GM18858 (cell line): ENCODE results near the gene COQ8A.

Experiments used
- ATAC-seq: cut with Tn5 transposase; IDR thresholded peaks from one replicate; pipeline ENCODE4 v1.9.1; 2021; ENCODE audit not compliant: unreplicated experiment

COQ8A gene

DNA sequence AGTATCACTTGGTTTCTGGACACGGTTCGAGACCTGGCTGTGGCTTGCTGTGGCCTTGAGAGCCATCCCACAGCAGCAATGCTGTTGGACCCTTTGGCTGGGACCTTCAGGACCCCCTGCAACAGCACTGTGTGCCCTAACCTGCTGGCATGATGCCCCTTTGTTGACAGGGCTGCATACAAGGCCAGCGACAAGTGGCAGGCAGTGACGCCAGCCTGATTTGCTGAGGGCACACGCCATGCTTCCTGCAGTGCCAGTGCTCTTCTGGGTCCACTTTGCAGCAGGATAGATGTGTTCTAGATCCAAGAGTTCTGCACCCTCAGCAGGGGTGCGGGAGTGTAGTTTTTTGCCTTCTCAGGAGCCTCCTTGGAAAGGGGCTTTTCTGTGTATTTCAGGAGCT, 32.8 kb downstream of the COQ8A start:
- no peak for ATAC-seq

DNA sequence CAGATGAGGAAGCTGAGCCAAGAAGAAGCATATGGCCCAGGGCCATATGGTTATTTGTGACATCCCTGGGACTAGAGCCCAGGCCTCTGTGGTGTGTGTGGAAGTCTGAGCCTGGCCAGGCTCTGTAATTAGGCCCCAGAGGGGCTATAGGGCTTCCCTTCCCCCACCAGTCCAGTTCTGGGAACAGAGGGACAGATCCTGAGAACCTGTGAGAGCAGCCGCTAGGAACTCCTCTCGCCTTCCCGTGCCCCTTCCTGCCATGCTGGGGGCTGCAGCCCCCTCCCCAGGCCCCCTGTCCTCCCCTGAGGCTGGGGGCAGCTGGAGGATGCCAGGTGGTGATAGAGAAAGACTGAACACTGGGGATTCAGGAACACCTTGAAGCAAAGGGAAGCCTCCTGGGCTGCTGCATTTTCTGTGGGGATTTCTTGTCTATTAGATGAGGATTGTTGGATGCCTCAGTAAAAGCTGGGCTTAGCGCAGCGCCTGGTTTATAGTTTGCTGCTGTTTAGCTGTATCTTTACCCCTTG, 33.3 kb downstream of the COQ8A start:
- no peak for ATAC-seq

DNA sequence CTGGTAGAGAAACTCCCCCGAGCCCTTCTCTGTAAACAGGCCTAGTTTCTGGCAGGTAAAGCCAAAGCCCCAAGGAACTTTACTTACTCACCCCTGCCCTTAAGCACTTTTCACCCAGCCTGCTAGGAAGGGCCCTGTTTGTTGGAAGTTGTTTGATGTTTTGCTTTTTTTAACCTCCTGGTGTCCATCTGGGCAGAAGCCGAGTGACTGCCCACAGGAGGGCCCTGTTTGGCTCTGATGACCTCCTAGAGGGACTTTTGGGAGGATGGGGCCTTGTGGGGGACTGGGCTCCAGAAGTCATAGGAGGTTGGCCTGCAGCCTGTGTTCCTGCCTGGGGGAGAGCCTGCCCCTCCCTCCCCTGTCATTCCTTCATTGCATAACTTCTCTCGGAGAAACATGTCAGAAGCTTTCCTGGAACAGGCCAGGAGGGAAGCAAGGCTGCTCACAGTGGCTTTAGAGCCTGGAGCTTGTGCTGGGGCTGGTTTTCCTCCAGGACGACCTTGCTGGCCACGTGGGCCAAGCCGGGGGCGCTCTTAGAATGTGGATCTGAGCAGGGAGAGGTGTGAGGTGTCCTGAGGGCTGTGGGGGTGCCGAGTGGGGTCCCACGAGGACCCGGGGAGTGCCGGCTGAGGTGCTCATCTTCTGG, 33.9 kb downstream of the COQ8A start:
- ATAC-seq, result no peak

DNA sequence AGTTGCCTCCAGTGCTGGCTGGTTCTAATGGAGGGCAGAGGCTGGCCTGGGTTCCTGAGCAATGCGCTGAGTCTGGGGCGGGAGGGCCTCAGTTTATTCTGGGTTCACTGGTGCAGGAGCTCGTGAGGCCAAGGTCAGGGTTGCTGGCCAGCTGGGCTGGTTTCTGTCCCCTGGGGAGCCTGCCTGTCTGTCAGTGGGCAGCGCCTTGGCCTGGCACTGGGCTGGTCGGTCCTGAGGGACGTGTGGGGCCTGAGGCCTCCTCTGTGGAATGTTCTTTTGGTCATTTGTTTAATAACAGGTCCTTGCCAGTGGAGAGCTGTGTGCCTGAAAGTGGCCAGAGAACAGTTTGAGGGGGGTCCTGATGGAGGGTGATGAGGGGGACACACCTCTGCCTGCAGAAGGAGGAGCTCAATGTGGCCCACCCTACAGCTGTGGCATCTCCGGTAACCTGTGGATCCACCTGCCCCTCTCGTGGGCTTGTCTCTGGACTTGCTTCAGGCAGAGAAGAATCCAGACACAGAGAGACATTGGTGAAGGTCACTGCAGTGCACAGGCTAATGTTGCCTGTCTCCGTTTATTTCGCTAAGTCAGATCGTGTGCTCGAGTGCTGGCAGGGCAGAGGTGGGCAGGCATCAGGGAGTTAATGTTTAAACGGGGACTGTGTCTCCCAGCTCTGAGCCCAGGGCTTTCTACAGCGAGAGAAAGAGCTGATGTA, 34.6 kb downstream of the COQ8A start:
- ATAC-seq, result no peak

DNA sequence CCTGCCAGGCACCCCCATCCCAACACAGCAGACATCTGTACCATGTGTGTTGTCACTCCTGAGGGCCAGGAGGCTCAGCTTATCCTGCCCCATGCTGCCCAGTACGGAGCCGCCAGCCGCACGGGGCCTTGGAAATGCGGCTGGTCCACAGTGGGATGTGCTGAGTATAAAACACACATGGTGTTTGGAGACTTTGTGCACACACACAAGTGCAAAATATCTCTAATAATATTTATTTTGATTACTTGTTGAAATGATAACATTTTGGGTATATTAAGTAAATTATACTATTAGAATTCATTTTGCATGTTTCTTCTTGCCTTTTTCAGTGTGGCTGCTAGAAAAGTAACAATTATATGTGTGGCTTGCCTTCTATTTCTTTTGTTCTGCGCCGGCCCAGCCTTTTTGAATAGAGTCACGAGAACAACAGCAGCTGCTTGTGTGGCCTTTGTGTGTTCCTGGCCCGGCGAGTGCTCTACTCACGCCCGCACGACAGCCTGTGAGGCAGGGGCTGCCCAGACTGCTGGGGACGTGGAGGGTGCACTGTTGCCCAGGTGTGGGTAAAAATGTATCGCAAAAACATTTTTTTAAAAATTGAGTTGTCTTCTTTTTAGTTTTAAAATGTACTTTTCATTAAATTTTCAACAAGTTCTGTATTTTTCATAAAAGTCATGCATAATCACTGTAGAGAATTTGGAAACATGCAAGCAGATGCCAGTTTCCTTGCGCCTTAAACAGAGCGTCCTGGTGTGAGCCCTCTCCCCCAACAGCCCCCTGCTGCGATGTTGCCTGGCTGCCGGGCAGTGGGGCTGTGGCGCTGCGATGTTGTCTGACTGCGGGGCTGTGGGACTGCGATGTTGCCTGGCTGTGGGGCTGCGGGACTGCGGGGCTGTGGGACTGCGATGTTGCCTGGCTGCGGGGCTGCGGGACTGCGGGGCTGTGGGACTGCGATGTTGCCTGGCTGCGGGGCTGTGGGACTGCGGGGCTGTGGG, 35.5 kb downstream of the COQ8A start:
- ATAC-seq, result no peak

DNA sequence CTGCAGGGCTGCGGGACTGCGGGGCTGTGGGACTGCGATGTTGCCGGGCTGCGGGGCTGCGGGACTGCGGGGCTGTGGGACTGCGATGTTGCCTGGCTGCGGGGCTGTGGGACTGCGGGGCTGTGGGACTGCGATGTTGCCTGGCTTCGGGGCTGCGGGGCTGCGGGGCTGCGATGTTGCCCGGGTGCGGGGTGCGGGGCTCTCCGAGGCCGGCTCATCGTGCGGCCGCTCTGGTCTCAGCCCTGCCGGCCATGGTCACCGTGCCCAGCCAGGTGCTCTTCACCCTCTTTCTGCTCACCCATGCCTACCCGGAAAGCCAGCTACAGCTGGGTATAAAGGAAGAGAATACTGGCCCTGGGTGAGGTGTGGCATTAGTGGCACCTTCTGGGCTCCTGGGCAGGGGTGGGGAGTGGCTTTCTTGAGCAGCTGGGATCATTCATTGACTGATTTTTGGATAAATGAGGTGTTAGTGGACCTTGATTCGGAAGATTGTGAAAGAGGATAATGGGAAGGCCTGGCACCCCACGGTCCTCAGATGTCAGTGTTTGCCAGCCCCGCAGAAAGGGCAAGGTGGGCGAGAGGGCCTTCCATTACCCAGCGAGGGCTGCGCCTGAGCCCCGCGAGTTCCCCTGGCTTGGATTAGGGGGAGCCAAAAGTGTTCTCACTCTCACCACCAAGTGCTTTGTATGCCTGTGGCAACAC, 36.3 kb downstream of the COQ8A start:
- no peak for ATAC-seq

DNA sequence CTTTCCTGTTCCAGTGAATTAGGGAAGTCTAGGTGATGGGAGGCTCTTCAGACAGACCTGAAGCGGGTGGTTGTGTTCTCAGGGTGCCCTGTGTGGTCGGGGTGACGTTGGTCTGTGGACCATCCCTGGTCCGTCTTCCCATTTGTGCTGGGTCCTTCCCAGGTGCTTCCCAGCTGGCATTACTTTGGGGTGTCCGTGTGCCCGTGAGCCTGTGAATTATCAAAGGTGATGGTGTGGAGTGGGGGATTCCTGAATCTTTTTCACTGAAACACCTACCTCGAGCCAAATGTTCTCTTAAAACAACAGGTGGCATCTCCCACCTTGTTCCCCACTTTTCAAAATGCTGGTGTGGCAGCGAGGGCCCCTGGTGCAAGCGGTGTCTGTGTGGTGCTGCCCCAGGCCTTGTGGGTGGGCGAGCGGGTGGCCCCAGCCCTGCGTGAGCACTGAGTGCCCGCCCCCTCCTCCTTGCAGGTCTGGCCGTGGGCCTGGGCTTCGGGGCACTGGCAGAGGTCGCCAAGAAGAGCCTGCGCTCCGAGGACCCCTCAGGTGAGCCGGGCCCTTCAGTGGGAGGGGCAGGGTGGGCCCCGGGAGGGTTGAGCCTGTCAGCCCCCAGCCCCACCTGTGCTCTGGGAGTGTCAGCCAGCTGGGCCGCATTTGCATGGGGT, 37.0 kb downstream of the COQ8A start:
- ATAC-seq, result no peak

DNA sequence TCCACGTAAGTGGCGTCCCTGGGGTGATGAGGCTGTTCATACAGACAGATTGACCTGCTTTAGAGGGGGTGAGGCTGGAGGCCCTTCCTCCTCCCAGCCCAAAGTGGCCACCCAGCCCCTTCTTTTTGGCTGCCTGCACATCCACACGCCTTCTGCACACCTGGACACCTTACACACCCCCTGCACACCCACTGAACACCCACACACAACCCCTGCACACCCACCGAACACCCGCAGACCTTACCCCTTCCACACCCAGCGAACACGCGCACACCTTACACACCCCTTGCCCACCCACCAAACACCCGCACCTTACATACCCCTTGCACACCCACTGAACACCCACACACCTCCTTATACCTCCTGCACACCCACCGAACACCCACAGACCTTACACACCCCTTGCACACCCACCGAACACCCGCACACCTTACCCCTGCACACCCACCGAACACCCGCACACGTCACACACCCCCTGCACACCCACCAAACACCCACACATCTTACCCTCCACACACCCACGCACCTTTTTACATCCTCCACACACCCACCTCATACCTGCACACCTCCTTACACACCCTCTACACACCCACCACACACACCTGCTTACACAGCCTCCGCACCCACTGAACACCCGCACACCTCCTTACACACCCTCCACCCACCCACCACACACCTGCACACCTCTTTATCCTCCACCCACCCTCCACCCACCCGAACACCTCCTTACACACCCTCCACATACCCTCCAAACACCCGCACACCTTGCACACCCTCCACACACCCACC, 37.7 kb downstream of the COQ8A start:
- ATAC-seq, result no peak

DNA sequence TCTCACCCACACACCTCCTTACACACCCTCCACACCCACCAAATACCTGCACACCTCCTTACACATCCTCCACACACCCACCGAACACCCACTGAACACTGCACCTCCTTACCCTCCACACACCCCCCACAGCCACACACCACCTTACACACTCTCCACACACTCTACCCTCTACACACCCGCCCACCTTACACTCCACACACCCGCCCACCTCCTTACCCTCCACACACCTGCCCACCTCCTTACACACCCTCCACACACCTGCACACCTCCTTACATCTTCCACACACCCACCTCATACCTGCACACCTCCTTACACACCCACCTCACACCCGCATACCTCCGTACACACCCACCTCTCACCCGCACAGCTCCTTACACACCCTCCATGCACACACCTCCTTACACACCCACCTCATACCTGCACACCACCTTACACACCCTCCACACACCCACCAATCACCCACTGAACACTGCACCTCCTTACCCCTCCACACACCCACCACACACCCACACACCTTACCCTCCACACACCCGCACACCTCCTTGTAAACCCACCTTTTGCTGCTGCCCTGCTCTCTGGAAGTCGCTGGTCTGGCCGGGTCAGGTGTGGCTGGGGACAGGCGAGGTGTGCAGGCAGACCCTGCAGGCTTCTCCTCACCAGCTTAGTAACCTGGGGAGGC, 38.5 kb downstream of the COQ8A start:
- ATAC-seq, result no peak

DNA sequence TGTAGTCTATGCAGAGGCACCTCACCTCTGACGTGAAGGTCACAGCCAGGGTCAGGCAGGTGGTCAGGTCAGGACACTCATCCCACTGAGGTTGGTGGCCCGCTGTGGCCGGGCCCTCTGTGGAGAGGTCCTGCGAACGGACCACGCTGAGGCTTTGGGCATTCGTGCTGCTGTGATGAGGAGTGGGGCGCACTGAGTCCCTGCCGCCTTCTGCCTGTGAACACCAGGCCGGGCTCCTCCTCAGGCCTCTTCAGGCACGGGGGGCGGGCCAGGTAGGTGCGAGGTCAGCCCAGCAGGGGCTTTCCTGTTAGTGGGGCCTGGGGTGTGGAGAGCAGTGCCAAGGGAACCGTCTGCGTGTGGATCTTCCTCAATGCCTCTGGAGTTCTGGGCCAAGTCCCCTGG, 39.0 kb downstream of the COQ8A start:
- ATAC-seq, result no peak

DNA sequence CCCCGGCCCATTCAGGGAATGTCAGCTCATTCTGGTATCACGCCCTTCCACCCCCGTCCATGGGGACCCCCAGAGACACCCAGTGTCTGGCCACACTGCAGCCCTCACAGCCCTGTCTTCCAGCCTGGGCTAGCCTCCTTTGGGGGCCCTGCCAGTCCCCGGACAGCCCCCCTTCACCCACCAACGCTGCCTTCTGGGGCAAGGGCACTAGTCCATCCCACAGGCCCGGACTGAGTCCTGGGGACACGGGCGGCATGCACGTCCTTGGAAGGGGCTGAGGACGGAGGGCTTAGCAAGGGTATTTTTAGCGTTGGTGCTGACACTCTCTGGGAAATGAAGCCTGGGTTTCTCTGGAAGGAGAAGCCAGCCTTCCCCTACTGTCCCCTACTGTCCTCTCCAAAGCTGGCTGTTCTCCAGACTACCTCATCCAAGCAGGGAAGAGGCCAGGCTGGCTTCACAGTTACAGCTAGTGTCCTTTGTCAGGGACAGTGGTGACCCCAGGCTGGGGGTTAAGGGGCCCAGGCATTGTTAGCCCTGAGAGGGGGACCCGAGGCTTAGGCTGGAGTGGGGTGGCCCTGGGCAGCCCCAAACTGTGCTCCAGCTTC, 39.5 kb downstream of the COQ8A start:
- no peak for ATAC-seq

DNA sequence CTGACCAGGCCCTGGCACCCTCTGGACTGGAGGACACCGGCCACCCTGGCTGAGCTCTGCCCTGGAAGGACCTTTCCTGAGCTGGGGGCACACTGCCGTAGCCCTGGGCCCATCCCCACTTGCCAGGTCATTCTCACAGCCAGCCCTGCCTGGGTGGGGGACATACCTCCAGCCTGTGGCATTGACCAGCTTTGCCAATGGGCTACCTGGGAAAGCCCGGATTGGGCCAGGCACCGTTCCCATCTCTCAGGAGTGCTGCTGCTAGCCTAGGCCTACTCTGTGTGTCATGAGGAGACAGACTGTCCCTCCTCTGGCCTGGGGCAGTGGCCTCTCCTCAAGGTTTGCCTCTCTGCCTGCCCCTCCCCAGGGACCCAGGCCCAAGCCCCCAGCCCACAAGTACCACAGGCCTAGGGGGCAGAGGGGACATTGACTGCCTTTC, 40.0 kb downstream of the COQ8A start:
- no peak for ATAC-seq

DNA sequence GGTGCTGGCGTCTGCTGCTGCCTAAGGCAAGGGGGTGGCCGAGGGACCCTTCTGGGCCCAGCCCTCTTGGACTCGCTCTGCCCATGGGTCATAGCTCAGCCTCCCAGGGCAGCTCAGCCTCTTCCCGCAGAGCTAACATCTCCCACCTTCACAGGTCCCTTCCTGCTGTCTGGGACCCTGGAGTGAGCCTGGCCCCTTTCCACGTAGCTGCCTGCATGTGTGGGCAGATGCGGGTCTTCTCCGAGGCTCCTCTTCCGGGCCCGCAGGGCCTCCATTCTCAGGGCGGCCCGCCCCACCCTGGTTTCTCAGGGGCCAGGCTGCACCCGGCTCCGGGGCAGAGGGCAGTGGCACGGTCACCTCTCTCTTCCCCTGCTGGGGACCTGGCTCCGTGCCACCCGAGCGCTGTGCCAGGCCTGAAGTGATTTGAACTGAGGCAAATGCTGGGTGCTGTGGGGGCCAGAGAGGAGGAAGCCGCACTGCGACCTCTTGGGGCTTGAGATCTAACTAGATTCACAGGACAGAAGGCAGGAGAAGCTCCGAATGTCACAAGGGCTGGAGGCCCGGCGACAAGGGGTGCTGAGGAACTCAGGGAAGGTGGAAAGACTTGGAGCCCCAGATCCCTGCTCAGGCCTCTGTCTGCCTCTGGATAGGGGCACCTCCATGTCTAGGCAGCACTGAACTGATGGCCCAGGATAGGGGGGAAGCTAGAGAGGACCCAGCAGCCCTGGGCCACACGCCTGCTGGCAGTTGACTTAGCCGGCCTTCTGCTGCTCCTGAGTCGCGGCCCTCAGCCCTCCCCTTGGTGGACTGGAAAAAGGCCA, 40.7 kb downstream of the COQ8A start:
- ATAC-seq, result no peak

DNA sequence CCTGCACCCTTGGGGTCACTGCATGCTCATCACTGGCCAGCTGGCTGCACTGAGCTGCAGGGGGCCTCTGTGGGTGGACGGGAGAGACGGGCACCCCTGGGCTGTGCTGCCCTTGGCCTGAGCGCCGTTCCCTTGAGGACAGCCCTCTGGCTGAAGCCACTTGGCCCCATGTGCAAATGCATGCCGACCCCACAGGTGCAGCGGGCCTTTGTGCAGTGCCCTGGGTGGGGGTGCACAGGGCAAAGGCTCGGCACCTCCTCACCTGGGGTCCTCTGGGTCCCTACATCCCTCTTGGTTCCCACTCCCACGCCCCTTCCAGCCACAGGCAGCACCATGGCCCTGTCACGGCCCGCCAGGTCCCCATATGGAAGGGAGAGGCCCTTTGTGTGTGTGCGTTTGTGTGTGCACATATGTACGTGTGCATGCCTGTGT, 41.3 kb downstream of the COQ8A start:
- no peak for ATAC-seq

DNA sequence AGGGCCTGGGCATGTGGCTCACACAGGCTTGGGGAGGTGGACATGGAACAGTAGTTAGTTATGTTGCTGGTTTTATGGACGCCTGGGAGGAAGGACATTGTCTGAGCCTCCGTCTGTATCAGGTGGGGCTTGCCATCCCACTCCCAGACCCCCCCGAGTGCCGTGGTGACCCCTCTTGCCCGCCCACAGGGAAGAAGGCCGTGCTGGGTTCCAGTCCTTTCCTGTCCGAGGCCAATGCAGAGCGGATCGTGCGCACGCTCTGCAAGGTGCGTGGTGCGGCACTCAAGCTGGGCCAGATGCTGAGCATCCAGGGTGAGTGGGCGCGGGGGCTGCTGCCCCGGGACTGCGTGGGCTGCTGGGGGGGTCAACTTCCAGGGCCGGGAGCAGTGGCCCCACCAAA, 41.7 kb downstream of the COQ8A start:
- no peak for ATAC-seq

DNA sequence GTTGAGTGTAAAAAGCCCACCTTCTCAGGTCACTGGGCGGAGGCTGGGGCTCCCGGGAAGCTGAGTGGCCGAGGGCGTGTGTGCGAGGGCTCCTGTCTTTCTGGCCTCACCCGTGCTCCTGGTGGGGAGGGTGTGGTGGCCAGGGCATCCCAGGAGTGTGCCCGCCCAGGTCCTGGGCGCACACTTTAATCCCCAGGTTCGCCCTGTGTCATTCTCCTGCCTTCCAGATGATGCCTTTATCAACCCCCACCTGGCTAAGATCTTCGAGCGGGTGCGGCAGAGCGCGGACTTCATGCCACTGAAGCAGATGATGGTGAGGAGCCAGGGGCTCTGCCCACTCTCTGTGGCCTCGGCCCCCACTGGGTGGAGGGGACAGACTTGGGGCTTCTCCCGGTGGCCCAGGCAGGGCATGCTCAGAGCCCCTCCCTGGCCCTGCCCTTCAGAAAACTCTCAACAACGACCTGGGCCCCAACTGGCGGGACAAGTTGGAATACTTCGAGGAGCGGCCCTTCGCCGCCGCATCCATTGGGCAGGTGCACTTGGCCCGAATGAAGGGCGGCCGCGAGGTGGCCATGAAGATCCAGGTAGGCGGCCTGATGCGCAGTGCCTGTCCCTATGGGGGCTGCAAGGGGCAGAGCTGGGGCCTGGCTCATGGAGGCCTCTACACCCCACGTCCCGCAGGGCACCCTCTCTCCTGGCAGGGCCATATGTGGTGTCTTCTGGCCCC, 42.5 kb downstream of the COQ8A start:
- ATAC-seq, result no peak
